ENCODE results near the gene AKAP1. TPM values are rescaled to one million over a fixed set of nuclear protein-coding genes. Genes with fewer than 3 reads are reported as not detected.

AKAP1 gene
- total and polyA plus RNA-seq, 9 of the 15 experiments (the other 6 are each of a cell fraction or from before 2014, with no cell fraction given) = 12.9 to 63.8 (median 36.4) TPM

DNA sequence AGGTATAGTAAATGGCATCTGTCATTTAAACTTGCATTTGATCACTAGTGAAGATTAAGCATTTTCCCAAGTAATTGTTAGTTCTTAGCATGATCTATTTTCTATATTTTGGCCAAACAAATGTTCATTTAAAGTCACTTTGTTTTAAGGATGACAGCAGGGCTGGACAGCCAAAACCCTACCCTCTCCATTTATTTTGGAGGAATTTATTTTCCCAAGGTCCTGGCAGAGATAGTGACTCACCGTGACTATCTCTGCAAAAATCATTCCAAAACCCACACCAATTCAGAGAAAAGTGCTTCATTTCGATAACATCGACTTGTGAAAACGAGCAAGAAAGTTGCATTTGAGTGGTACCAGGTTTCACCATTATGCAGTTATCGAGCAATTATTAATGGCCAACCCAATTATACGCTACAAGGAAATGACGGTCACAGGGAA is 665 bp upstream of the AKAP1 start (continued):
- TF ChIP-seq ZNF561 (CRISPR knock-in tag; conservative IDR thresholded peaks at IDR 0.05) (no peak), ZBTB7A (IDR thresholded peaks at IDR 0.05; ENCODE audit: borderline replicate concordance, control insufficient read depth, low read depth, low read length) (no peak), EHMT2 (IDR thresholded peaks at IDR 0.05) (no peak), JUND (IDR thresholded peaks at IDR 0.05; ENCODE audit: borderline replicate concordance, low read depth, low read length) (peak; percentile 75), JUND (tag; IDR thresholded peaks at IDR 0.05; ENCODE audit: borderline replicate concordance, low read depth, low read length) (peak; percentile 69; the same call in 2 of the 3 replicates), ZNF124 (CRISPR knock-in tag; IDR thresholded peaks at IDR 0.05) (no peak), POLR3A (IDR thresholded peaks at IDR 0.05; ENCODE audit: borderline replicate concordance, extremely low read depth, insufficient read depth, insufficient read length) (no peak), SNRNP70 (optimal IDR thresholded peaks at IDR 0.05; ENCODE audit: low read depth, low read length) (no peak), GATAD2B (IDR thresholded peaks at IDR 0.05; ENCODE audit: borderline replicate concordance) (0 out of 2 replicates have a peak, but pooled peaks have one; percentile 15), ARID1B (IDR thresholded peaks at IDR 0.05) (peak; percentile 67), NR2C1 (IDR thresholded peaks at IDR 0.05) (no peak), NR2C1 (tag; IDR thresholded peaks at IDR 0.05) (no peak), FOXK1 (CRISPR knock-in tag; IDR thresholded peaks at IDR 0.05; ENCODE audit: borderline replicate concordance) (peak; percentile 83; the same call in 1 of the 2 replicates), MYBL2 (IDR thresholded peaks at IDR 0.05; ENCODE audit: low read depth) (no peak), MYBL2 (CRISPR knock-in tag; IDR thresholded peaks at IDR 0.05; ENCODE audit: borderline replicate concordance) (no peak), PHF21A (IDR thresholded peaks at IDR 0.05; ENCODE audit: borderline replicate concordance, low read depth) (0 out of 2 replicates have a peak, but pooled peaks have one; percentile 46)
- TF ChIP-seq, protein P1, sequence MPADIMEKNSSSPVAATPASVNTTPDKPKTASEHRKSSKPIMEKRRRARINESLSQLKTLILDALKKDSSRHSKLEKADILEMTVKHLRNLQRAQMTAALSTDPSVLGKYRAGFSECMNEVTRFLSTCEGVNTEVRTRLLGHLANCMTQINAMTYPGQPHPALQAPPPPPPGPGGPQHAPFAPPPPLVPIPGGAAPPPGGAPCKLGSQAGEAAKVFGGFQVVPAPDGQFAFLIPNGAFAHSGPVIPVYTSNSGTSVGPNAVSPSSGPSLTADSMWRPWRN (IDR thresholded peaks at IDR 0.05; ENCODE audit: low read depth) = no peak
- TF ChIP-seq, protein P2, sequence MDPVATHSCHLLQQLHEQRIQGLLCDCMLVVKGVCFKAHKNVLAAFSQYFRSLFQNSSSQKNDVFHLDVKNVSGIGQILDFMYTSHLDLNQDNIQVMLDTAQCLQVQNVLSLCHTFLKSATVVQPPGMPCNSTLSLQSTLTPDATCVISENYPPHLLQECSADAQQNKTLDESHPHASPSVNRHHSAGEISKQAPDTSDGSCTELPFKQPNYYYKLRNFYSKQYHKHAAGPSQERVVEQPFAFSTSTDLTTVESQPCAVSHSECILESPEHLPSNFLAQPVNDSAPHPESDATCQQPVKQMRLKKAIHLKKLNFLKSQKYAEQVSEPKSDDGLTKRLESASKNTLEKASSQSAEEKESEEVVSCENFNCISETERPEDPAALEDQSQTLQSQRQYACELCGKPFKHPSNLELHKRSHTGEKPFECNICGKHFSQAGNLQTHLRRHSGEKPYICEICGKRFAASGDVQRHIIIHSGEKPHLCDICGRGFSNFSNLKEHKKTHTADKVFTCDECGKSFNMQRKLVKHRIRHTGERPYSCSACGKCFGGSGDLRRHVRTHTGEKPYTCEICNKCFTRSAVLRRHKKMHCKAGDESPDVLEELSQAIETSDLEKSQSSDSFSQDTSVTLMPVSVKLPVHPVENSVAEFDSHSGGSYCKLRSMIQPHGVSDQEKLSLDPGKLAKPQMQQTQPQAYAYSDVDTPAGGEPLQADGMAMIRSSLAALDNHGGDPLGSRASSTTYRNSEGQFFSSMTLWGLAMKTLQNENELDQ (CRISPR knock-in tag; IDR thresholded peaks at IDR 0.05; ENCODE audit: borderline replicate concordance) = 0 out of 2 replicates have a peak, but pooled peaks have one; percentile 61
- TF ChIP-seq, protein P3, sequence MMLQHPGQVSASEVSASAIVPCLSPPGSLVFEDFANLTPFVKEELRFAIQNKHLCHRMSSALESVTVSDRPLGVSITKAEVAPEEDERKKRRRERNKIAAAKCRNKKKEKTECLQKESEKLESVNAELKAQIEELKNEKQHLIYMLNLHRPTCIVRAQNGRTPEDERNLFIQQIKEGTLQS (IDR thresholded peaks at IDR 0.05) = peak; percentile 74
- TF ChIP-seq, protein P3 (CRISPR knock-in tag; conservative IDR thresholded peaks at IDR 0.05) = no peak

Measured in K562 (cell line).